Measurements from ENCODE around the gene TBRG1.

Gene TBRG1

DNA sequence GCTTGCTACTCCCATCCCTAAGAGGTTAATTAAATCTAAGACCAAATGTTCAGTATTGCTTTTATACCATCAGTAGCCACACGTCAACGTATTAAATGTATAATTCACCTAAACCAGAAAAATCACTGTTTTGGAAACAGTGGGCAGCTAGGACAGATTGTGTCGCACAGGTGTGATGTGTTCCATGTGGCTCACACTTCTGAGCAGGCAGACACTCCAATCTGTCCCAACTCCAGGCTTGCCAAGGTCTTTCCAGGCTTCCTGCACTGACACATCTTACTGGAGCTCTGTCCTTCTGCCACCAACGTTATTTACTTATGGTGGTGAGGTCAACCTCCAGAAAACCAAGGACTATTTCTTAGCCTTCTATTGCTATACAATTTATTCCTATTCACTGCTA lies 39.4 kb downstream of the TBRG1 start:
- DNase-seq (ENCODE audit: low spot score), result no peak

DNA sequence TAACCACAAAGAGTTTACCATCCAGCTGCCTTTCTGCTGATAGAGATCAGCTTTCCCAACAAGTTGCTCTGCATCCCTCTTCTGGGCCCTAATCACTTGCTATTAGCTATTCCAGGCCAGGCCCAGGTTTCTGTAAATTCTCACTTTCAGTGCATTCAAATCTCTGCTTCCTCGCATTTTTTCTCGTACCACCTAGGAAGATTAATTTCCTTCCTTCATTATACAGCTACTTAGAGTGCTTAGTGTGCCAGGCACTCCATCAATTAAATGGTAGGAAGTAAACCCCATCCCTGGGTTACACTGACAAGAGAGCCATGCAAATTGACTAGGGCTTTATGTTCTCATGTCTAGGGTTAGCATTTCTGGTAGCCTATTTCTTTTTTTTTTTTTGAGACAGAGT lies 41.2 kb downstream of the TBRG1 start:
- no peak for DNase-seq (ENCODE audit: low spot score)

DNA sequence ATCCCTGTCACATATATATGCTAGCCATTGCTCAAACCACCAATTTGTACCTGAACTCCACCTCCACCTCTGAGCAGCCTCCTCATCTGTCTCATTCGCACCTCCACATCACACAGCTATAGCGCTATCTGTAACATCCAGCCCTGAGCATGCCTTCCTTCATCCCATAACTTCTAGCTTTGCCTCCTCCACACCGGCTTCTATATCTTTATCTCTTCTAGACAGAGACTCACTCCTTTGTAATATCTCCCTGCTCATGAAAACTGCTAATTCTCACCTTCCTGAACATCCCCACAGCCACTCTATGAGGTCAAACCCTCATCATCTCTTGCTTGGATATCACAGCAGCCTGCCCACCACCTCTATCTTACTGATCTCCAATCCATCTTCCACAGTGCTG lies 44.9 kb downstream of the TBRG1 start:
- no peak for DNase-seq (ENCODE audit: low spot score)

DNA sequence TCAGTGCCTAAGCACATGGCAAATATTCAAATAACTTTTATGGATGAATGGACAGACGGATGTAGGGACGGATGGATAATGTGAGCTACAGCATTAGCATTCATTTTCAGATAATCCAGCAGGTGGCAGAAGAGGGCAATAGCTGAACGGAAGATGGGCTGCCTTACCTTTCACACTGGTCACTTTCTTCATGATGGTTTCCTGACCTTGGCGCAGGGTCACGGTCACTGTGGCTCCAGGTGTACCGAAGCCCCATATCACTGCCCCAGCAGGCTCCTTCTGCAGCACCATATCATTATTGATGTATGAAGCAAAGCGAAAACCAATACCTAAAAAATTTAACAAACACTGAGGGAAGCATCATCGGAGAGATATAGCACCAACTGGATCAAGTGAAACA lies 46.5 kb downstream of the TBRG1 start:
- peak; percentile 57 for DNase-seq (ENCODE audit: low spot score)

DNA sequence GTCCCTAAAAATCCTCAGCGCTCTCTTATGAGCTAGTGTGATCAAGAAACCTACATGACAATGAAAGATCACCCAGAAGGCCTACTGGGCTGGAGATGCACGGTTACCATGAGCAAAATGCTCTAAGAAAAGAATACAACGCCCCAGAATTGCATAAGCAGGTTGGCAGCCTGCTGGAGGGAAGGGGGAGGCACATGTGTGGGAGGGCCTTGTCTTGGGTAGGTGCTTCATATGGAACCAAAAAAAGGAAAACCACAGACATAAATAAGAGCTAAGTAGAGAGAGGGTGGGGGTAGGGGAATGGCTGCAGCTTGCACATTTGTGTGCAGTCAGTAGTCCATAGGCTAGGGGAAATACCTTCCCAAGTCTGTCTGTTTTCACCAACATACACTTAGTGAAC lies 48.1 kb downstream of the TBRG1 start:
- no peak for DNase-seq (ENCODE audit: low spot score)

DNA sequence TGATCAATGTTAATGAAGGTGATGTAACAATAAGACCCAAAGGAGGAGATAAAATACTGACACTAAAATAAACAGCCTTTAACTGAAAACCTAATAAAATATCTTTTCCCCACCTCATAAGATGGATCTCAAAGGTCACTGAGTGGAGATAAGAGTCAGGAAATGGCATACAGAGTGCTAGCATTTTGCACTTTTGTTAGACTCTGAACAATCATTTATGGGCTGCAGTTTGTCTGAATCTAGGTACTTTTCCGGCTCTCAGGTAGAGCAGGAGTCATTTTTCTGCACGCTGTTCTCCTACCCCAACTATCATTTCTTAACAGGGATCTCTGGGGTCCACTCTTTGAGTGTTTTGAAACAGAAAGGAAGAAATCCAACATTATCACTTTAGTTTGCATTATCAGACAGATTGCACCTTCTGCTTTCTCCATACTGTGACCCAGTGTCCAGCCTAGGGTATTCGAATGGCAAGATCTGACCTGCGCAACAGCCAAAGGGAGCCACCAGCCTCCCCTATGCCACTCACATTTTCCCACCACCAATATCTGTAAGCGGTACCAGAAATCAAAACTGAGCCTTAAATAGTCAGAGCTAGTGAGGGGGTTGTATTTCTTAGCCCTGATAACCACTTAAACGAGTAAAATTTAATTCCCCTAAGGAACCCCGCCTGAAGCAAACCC lies 50.0 kb downstream of the TBRG1 start:
- no peak for DNase-seq (ENCODE audit: low spot score)

DNA sequence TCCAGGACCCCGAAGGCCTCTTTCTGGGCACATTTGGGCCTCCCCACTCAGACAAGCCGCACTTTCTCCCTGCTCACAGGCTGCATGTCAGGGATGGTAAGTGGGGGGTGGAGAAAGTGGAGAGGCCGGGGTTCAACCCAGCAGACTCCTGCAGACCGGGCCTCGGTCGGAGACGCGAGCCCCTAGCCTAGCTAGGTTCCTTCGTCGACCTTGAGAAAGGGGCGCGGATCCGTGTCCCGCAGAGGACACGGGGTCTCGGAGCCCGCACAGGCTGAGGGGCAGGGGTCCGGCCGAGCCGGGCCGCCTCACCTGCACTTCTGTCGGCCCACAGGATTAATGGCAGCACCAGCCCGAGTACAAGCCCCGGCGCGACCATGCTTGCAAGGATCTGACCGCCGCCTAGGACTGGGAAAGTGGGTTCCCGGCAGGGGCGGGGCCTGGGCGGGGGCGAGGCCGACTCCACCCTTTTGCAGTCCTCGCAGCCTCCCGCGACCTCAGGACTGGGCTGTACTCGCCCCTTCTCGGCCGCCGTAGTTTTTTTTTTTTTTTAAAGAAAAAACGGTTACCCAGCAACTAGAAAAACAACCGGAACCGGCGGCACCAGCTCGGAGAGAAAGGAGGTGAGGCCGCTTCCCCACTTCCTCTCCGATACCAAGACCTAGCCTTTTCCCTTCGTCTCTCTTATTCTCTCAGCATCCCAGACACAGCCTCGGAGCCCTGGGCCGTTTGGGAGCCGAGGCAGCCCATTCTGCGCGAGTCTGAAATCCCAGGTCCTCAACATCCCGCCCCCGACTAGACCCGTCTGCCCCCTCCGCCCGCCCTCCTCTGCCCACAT lies 50.9 kb downstream of the TBRG1 start, which contains the start of the genes SIAE and SPA17:
TSS of gene SIAE (minus strand) at position 407 of the 835 bp plus-strand sequence. CDS start at position 376, 31 bp downstream.
TSS of gene SPA17 (plus strand) at position 572 of the 835 bp plus-strand sequence. CDS start 1,361 bp downstream, outside the sequence.
- peak; percentile 85 for DNase-seq (ENCODE audit: low spot score)

DNA sequence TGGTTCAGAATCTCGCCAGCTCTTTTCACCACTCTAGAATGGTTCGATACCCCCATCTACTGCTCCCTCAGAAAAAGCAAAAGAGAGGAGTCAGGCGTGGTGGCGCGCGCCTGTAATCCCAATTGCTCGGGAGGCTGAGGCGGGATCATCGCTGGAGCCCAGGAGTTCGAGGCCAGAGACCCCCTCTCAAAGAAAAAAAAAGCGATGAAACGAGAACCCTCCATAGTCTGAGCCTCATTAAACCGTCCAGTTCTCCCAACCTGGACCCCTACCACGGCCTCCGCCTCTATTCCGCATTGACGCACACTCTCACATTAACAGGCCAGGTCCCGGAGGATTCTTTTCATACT lies 51.5 kb downstream of the TBRG1 start:
- DNase-seq (ENCODE audit: low spot score), result no peak

DNA sequence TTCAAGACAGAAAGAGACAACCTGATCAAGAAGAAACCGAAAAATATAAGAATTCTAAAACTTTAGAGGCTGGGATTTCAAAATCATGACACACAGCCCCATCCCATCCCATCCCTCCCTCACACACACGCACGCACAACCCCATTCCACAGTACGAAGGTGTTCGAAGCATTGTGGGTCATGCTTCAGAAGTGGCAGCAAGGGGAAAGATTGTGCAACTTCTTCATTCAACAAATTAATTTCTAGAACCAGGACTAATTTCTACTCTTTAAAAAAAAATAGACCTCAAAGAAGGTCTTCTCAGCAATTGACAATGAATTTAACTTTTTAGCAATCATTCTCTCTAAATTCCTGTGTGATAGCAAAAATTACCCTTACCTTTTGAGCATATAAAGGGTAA lies 51.9 kb downstream of the TBRG1 start:
- DNase-seq (ENCODE audit: low spot score), result no peak

DNA sequence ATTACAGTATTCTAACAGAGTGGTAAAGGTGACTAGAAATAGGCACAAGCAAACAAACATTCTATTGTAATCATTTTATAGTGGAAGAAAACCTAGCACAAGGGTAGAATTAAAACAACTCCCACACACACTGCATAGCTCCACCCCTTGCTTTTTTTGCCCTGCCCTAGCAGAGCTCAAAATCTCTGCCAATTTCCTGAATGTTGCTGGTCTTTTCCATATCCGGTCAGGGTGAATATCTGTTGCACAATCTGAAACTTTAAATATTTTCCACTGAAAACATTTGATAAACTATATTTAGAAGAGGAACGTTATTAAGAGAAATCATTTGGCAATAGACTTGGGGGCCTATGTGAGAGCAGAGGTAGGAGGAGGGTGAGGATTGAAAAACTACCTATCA lies 53.7 kb downstream of the TBRG1 start:
- no peak for DNase-seq (ENCODE audit: low spot score)

DNA sequence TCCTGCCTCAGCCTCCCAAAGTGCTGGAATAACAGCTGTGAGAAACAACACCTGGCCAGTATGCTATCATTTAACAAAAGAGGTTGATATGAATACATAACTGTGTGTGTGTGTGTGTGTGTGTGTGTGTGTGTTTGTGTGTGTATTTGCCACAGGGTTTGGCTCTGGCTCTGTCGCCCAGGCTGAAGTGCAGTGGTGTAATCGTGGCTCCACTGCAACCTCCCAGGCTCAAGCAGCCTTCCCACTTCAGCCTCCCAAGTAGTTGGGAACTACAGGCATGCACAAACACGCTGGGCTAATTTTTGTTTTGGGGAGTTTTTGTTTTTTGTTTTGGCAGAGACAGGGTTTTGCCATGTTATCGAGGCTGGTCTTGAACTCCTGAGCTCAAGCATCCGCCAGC lies 55.8 kb downstream of the TBRG1 start:
- DNase-seq (ENCODE audit: low spot score), result no peak

DNA sequence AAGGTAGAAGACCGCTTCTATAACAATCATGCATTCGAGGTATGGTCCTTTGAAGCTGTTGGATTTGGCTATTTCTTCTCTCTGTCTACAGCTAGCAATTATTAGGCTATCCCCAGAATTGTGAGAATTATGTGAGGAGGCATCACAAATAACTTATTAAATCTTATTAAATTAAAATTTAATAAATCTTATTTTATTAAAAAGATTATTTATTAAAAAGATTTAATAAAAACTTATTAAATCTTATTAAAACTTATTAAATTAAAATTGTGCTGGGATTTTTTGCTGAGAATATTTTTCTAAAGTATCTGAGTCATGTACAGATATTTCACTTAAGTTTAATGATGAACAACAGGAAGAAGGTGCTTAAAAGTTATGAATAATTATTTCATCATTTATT lies 58.8 kb downstream of the TBRG1 start:
- DNase-seq (ENCODE audit: low spot score), result no peak

DNA sequence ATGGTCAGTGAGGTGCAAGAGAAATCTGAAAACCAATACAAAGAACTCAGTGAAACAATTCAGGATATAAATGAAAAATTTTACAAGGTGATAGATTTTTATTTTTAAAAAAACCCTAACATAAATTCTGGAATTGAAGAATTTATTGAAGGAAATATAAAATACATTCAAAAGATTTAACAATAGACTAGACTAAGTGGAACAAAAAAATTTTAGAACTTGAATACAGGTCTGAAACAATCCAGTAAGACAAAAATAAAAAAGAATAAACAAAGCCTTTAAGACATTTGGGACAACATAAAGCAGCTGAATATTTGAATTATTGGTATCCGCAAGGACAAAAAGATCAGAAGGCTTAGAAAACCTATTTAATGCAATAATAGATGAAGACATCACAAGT lies 59.8 kb downstream of the TBRG1 start:
- DNase-seq (ENCODE audit: low spot score), result no peak

Data from globus pallidus (tissue), 1 donor.